22Rv1 (cell line): ENCODE data around the gene SEC61A1.

Source experiments
- CTCF ChIP-seq: fragments of 450-650 bp; IDR thresholded peaks from 2 replicates; pipeline ENCODE4 v1.5.1; 2017; ENCODE audit warnings: mild to moderate bottlenecking
- ZFX ChIP-seq: fragments of 450-650 bp; IDR thresholded peaks from 2 replicates; pipeline ENCODE4 v1.6.1; 2017; ENCODE audit warnings: antibody characterized with exemption, borderline replicate concordance

GRCh38 chr3:128075522-128076482 lies 23.6 kb downstream of the SEC61A1 start:
- TF ChIP-seq CTCF (peak; percentile 97), ZFX (no peak)
